Heart left ventricle (tissue), 13 donors: ENCODE data around the gene ADCY5.

Experiments used
- POLR2A ChIP-seq, 2 donors: fragments of 450-650 bp; IDR thresholded peaks; one replicate each; pipeline ENCODE4 v1.6.1; 2017; ENCODE audit warnings: antibody characterized with exemption in 2 of 2, mild to moderate bottlenecking in 2 of 2, moderate library complexity in 2 of 2
- TF ChIP-seq, protein P1 (sequence below), 12 donors: fragments of 200-600 bp; sonication (generic) in 4 of 12; IDR thresholded peaks; one replicate each; pipeline versions ENCODE4 v1.5.0 to v1.8.0; 2018 to 2022; ENCODE audit warnings: antibody characterized with exemption in 12 of 12, mild to moderate bottlenecking in 5 of 12
- donor health status: ischemic (EF 13 %, LVEDD 7.1; RV severe dilation, severe dysfunction).
- donor health status: DM: no; HTN: yes; CAD: no.
- donor health status: DM: no; HTN: no; CAD: no.
- donor health status: ischemic (EF 25% LVEDD 6.9; RV normal size, moderate dysfunction).
- donor health status: ischemic (EF 25% LVEDD 5.7; RV mildly dilated, moderate dysfunction).
- donor health status: ischemic (EF 35%, LVEDD 5.7; RV mildly dilated, moderate dysfunction).
- donor health status: nonischemic (EF 11% LVEDD 7.7; RV severe dilation, severe dysfunction).
- donor health status: DM: yes; HTN: yes; CAD: no.
- donor health status: PGD.
- donor health status: ischemic (EF 29% LVEDD 5.4; RV normal size, mild dysfunction).
- donor health status: nonischemic (EF 23%, LVEDD 6.1; RV moderate dilation, normal function).

DNA sequence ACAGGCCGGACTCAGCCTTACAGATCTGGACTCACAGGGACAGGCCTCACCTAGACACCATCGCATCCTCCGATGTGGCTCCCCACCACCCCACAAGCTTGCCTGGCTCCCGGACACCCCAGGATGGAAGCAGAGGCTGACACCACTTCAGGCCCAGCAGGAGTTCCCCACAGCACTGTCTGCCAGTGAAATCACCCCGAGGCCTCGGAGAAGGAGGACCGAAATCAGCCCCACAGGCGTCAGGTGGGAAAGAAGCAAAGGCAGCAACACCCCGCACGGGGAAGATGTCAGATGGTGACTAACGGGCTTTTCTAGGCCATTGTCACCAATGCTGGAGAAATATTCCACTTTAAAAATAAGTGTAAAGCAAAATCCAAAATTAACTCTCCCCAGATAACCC, 18.6 kb downstream of the ADCY5 start:
- TF ChIP-seq POLR2A (IDR thresholded peaks at IDR 0.05): no peak
- TF ChIP-seq, protein P1, sequence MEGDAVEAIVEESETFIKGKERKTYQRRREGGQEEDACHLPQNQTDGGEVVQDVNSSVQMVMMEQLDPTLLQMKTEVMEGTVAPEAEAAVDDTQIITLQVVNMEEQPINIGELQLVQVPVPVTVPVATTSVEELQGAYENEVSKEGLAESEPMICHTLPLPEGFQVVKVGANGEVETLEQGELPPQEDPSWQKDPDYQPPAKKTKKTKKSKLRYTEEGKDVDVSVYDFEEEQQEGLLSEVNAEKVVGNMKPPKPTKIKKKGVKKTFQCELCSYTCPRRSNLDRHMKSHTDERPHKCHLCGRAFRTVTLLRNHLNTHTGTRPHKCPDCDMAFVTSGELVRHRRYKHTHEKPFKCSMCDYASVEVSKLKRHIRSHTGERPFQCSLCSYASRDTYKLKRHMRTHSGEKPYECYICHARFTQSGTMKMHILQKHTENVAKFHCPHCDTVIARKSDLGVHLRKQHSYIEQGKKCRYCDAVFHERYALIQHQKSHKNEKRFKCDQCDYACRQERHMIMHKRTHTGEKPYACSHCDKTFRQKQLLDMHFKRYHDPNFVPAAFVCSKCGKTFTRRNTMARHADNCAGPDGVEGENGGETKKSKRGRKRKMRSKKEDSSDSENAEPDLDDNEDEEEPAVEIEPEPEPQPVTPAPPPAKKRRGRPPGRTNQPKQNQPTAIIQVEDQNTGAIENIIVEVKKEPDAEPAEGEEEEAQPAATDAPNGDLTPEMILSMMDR (IDR thresholded peaks at IDR 0.05): no peak
